Measurements from ENCODE around the gene SYS1.

DNA sequence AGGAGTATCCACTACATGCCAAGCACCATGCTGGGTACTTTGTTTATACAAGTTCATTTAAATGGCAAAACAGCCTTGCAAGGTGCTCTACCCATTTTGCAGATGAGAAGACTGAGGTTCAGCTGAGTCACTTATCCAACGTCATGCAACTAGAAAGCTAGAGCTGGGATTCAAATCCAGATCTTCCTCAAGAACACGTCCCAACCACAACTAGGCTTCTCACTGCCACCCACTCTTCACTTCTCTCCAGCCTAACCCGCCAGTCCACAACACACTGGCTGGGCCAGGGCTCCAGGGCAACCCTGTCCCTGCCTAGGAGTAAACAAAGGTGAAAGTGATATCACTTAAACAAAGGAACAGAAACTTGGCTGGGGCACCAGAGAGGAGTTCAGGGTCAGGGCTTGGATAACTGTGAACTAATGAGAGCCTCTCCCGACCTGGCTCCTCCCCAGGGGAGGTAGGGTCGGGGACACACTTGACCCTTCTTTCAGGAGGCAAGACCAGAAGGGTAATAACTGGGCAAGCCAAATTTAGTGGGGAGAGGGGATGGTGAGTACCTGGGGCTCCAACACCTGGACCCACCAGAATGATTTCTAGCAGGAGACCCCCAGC is 22.6 kb upstream of the SYS1 start:
- TF ChIP-seq POLR2AphosphoS5 (IDR thresholded peaks at IDR 0.05) = no peak
- TF ChIP-seq CTCF (IDR thresholded peaks at IDR 0.05) = no peak
- TF ChIP-seq EP300 (IDR thresholded peaks at IDR 0.05) = no peak
- no peak for TF ChIP-seq POLR2A (IDR thresholded peaks at IDR 0.05; ENCODE audit: low read depth)

Data from esophagus muscularis mucosa (tissue), 4 donors.